ENCODE measurements around the gene MPND.

Gene MPND

GRCh38 chr19:4400135-4400936 is 57.0 kb downstream of the MPND start, which contains the start of gene SH3GL1 (continued):
- TF ChIP-seq ZNF529 (tag by site-specific recombination; IDR thresholded peaks at IDR 0.05; ENCODE audit: insufficient replicate concordance) (no peak), ZNF23 (tag by site-specific recombination; IDR thresholded peaks at IDR 0.05; ENCODE audit: borderline replicate concordance) (no peak), ZNF561 (tag by site-specific recombination; IDR thresholded peaks at IDR 0.05; ENCODE audit: borderline replicate concordance) (peak; percentile 74), ZNF768 (tag by site-specific recombination; IDR thresholded peaks at IDR 0.05) (no peak), GFI1B (tag by site-specific recombination; IDR thresholded peaks at IDR 0.05) (no peak; the same call in 1 of the 2 replicates), ZNF654 (tag by site-specific recombination; IDR thresholded peaks at IDR 0.05; ENCODE audit: low read depth) (peak; percentile 43), REST (tag by site-specific recombination; IDR thresholded peaks at IDR 0.05) (0 out of 2 replicates have a peak, but pooled peaks have one; percentile 10), ZNF514 (tag by site-specific recombination; IDR thresholded peaks at IDR 0.05) (no peak), GLIS1 (tag by site-specific recombination; IDR thresholded peaks at IDR 0.05) (no peak), ZNF830 (tag by site-specific recombination; IDR thresholded peaks at IDR 0.05; ENCODE audit: low read depth) (no peak), SP7 (tag by site-specific recombination; IDR thresholded peaks at IDR 0.05) (peak; percentile 84), HOXA7 (CRISPR knock-in tag; IDR thresholded peaks at IDR 0.05; ENCODE audit: borderline replicate concordance) (no peak), MYNN (tag by site-specific recombination; IDR thresholded peaks at IDR 0.05; ENCODE audit: borderline replicate concordance) (no peak), ZNF24 (tag by site-specific recombination; IDR thresholded peaks at IDR 0.05) (peak; percentile 80; the same call in 1 of the 2 replicates), ZNF626 (tag by site-specific recombination; IDR thresholded peaks at IDR 0.05) (no peak), ZFHX2 (tag by site-specific recombination; conservative IDR thresholded peaks at IDR 0.05) (peak; percentile 30; the same call in 1 of the 2 replicates), ZNF302 (tag by site-specific recombination; IDR thresholded peaks at IDR 0.05; ENCODE audit: low read depth) (no peak), ZNF558 (tag by site-specific recombination; IDR thresholded peaks at IDR 0.05) (no peak; the same call in 1 of the 2 replicates), PRDM1 (tag by site-specific recombination; IDR thresholded peaks at IDR 0.05) (no peak), ZNF449 (tag by site-specific recombination; IDR thresholded peaks at IDR 0.05) (no peak; the same call in 1 of the 2 replicates), ZBTB48 (tag by site-specific recombination; IDR thresholded peaks at IDR 0.05) (no peak; the same call in none of the 2 replicates), TSHZ1 (tag by site-specific recombination; IDR thresholded peaks at IDR 0.05; ENCODE audit: borderline replicate concordance) (no peak), ZNF501 (tag by site-specific recombination; IDR thresholded peaks at IDR 0.05) (0 out of 2 replicates have a peak, but pooled peaks have one; percentile 26), ZNF623 (tag by site-specific recombination; IDR thresholded peaks at IDR 0.05) (peak; percentile 45; the same call in 1 of the 2 replicates), ZNF391 (tag by site-specific recombination; IDR thresholded peaks at IDR 0.05; ENCODE audit: borderline replicate concordance, low read depth) (peak; percentile 66; the same call in 1 of the 2 replicates), ZNF677 (tag by site-specific recombination; IDR thresholded peaks at IDR 0.05) (no peak), ZNF169 (tag by site-specific recombination; IDR thresholded peaks at IDR 0.05) (no peak), KLF1 (tag by site-specific recombination; IDR thresholded peaks at IDR 0.05) (no peak; the same call in 1 of the 2 replicates)
- TF ChIP-seq, protein P1, sequence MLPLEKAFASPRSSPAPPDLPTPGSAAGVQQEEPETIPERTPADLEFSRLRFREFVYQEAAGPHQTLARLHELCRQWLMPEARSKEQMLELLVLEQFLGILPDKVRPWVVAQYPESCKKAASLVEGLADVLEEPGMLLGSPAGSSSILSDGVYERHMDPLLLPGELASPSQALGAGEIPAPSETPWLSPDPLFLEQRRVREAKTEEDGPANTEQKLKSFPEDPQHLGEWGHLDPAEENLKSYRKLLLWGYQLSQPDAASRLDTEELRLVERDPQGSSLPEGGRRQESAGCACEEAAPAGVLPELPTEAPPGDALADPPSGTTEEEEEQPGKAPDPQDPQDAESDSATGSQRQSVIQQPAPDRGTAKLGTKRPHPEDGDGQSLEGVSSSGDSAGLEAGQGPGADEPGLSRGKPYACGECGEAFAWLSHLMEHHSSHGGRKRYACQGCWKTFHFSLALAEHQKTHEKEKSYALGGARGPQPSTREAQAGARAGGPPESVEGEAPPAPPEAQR (tag by site-specific recombination; IDR thresholded peaks at IDR 0.05), result peak; percentile 66

Measured in HEK293 (cell line).